LNCaP clone FGC (cell line): ENCODE results near the gene NCOA1.
"Not testable (repeated sequence)": the region's sequence is repeated elsewhere in the genome, so short reads cannot be mapped to it uniquely, and the experiment has no call there.

Source experiments
- DNase-seq: peaks from one replicate; pipeline ENCODE4 v3.0.0-alpha.2; 2011; ENCODE audit warnings: low read depth
- H3K4me3 ChIP-seq: 2 replicates; pipeline ENCODE4 v1.5.1; 2011; ENCODE audit warnings: mild to moderate bottlenecking, low read depth, low read length, control low read depth
- CTCF ChIP-seq: IDR thresholded peaks from 2 replicates; pipeline ENCODE4 v1.5.1; 2012; ENCODE audit warnings: mild to moderate bottlenecking; ENCODE audit not compliant: control insufficient read depth, insufficient read depth; ENCODE audit errors: extremely low read depth

The NCOA1 gene

GRCh38 chr2:24466871-24467870, 23.9 kb upstream of the NCOA1 start:
- DNase-seq = no peak
- no peak overlapping the region for H3K4me3 ChIP-seq
- TF ChIP-seq CTCF = no peak

- not testable (repeated sequence) for DNase-seq, H3K4me3 ChIP-seq
Measured at GRCh38 chr2:24468453-24468852, 22.6 kb upstream of the NCOA1 start.

GRCh38 chr2:24469148-24469650, 21.9 kb upstream of the NCOA1 start:
- no peak for DNase-seq
- TF ChIP-seq CTCF = no peak
- H3K4me3 ChIP-seq = no peak overlapping the region

- DNase-seq = no peak
- TF ChIP-seq CTCF = no peak
- no peak overlapping the region for H3K4me3 ChIP-seq
Measured at GRCh38 chr2:24471662-24472061, 19.4 kb upstream of the NCOA1 start.

- no peak for TF ChIP-seq CTCF
- H3K4me3 ChIP-seq = no peak overlapping the region
- no peak for DNase-seq
Measured at GRCh38 chr2:24472416-24472815, 18.6 kb upstream of the NCOA1 start.

- TF ChIP-seq CTCF = no peak
Measured at GRCh38 chr2:24473626-24474025, 17.4 kb upstream of the NCOA1 start.

GRCh38 chr2:24474053-24474452, 17.0 kb upstream of the NCOA1 start:
- no peak for DNase-seq
- H3K4me3 ChIP-seq = no peak overlapping the region
- no peak for TF ChIP-seq CTCF

More at GRCh38 chr2:24473626-24474025, 17.4 kb upstream of the NCOA1 start:
- no peak overlapping the region for H3K4me3 ChIP-seq
- DNase-seq = no peak
